NCI-H2196 treated with DMSO at 0.1 percent for 48 hours (cell line): ENCODE measurements around the gene FOXJ2.
"Not testable (repeated sequence)": the region's sequence is repeated elsewhere in the genome, so short reads cannot be mapped to it uniquely, and the experiment has no call there.

ENCODE experiments used
- DNase-seq: peaks from one replicate; lab custom pipeline; 2025; ENCODE audit not compliant: unreplicated experiment; lab: John Stamatoyannopoulos, UW

FOXJ2 gene

DNA sequence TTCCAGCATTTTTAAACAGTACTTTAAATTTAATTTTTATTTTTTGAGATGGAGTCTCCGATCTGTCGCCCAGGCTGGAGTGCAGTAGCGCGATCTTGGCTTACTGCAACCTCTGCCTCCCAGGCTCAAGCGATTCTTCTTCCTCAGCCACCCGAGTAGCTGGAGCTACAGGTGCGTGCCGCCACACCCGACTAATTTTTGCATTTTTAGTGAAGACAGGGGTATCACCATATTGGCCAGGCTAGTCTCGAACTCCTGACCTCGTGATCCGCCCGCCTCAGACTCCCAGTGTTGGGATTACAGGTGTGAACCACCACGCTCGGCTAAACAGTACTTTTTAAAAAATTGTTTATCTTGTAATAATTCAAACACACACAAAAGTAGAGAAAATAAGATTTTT lies 4.2 kb upstream of the FOXJ2 start:
- DNase-seq: no peak

DNA sequence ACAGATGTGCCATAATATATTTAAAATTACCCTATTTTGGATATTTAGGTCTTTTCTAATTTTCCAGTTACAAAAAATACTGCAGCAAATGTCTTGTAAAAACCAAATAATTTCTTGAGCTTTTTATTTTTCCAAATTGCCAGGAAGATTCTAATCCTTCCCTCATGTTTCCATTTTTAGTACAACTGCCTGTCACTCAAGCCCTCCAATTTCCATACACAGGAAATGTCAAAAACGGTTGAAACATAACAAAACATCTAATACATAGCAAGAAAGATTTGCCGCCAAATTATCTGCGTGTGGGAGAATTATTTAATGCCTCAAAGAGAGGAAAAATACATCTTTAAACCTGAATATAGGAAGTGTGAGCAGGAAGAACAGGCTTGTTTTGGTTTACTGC lies 2.3 kb upstream of the FOXJ2 start:
- no peak for DNase-seq

DNA sequence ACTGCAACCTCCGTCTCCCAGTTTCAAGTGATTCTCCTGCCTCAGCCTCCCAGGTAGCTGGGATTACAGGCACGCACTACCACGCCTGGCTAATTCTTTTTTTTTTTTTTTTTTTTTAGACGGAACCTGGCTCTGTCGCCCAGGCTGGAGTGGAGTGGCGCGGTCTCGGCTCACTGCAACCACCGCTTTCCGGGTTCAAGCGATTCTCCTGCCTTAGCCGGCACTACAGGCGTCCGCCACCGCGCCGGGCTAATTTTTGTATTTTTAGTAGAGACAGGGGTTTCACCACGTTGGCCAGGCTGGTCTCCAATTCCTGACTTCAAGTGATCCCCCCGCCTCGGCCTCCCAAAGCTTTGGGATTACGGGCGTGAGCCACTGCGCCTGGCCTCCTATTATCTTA lies 1.5 kb upstream of the FOXJ2 start:
- DNase-seq: not testable (repeated sequence)

- DNase-seq: no peak
Measured at GRCh38 chr12:8031872-8032241, 659 bp upstream of the FOXJ2 start.

DNA sequence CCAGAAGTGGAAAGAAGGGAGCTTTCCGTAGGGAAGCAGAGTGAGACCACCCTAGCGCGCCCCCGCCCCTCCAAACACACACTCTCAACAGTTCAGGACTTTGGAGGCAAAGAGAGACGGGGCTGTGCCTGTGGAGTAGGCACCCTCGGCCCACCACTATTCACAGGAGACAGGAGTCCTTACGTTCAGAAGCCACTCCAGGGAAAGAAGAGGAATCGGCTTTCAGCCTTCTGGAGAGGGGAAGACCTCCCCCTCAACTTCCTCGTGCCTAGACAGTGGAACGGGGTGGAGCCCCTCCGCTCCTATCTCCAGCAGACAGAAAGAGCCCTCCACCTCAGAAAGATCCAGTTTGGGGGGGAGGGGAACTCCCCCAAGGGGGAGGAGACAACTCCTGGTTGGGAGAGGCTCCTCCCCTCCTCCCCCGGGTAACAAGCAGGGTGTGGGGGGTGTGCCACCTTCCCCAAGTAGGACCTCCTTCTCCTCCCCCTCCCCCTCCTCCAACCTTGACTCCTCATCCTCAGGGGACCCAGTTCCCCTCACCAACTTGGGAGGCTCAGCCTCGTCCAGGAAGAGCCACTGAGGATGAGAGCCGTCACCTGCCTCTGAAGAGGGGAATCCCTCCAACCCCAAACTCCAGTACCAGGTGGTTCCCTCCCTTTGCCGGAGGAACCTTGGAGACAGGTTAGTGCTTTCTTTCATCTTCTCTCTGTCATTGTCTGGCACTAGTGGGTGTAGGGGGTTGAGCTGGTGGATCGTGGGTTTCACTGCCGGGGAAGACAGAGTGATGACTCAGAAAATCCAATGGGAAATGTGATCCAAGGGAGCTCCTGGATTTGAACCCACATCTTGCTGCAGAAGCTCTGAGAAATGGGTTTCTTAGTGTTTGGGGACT lies 883 bp downstream of the FOXJ2 start:
- DNase-seq: no peak

DNA sequence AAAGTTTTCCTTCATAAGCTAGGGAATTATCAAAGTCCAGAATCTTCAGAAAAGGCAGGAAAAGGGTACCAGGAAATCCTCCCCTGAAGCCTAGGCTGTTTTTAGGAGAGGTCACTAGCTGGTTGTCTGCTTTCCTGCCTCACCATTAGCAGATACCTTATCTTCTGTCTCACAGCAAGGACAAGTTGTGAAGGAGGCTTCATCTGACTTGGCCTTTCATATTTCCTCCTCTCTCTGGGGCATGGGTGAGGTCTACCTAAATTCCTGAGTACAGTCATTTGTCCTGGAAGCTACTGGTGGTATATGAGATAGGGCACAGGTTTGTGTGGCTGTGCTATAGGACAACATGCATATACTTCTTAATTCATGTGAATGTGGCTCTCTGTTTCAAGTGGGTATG lies 2.3 kb downstream of the FOXJ2 start:
- no peak for DNase-seq

DNA sequence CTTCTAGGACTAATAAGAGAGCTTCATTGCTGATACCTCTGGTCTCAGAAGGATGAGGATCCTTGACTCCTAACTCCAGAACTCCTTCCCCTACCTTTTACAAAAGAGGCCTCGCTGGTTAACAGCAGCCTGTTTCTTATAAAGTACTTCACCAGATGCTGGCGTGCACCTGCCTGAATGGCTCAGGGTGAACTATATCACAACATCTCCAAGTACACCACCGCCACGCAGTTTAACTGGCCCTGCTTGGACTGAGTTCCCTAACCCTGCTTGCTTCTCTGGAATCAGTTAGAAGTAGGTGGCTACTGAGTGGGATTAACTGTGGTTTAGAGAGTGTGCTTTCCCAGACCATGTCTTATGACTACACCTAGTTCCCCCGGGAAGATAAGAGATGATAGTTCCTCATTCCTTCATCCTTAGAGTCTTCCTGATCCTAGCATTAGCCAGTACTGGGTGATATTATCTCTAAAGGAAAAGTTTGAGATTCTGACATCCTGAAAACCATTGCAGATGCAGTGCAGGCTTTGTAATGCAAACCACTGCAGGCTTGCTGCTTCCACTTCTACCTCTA lies 3.0 kb downstream of the FOXJ2 start:
- DNase-seq: no peak

DNA sequence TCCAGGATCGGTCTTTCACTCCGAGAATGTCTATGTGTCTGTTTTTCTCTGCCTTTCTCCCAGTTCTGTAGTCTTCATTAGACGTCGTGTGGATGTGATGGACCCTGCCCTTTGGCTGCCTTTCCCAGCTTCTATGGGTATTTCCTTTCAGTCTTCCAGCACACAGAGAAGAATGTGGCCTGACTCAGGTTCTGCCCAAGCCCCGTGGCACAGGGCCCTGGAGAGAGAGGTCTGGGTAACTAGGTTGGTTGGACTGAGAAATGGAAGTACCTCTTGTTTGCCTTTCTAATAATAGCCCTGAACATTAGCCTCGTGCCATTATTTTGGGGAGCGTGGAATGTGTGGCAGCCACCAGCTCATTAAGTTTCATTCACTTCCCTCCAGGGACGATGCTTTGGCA lies 3.8 kb downstream of the FOXJ2 start:
- no peak for DNase-seq

- DNase-seq: no peak
Measured at GRCh38 chr12:8037046-8037663, 4.6 kb downstream of the FOXJ2 start.

- DNase-seq: no peak
Measured at GRCh38 chr12:8037947-8038346, 5.4 kb downstream of the FOXJ2 start.

DNA sequence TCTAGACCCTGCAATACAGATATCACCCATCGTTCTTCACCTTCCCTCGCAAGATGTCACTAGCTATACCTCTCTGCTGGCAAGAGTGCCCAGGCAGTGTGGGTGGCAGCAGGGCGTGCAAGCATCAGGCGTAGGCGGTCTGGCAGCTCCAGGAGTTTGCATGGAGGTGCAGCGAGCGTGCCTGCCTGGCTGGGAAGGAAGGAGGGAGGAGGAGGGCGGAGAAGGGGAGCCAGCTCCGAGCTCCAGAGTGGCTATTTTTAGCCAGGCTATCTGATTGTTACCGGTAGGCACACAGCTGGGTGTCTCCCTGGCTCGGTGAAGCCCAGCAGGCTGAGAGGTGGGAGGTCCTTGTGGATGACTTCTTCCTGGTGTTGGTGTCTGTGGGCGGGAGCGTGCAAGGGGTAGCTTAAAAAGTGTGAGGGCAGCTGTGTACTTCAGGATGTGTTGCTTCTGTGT lies 6.2 kb downstream of the FOXJ2 start:
- DNase-seq: peak; percentile 61

GRCh38 chr12:8040791-8041190 lies 8.3 kb downstream of the FOXJ2 start:
- no peak for DNase-seq

DNA sequence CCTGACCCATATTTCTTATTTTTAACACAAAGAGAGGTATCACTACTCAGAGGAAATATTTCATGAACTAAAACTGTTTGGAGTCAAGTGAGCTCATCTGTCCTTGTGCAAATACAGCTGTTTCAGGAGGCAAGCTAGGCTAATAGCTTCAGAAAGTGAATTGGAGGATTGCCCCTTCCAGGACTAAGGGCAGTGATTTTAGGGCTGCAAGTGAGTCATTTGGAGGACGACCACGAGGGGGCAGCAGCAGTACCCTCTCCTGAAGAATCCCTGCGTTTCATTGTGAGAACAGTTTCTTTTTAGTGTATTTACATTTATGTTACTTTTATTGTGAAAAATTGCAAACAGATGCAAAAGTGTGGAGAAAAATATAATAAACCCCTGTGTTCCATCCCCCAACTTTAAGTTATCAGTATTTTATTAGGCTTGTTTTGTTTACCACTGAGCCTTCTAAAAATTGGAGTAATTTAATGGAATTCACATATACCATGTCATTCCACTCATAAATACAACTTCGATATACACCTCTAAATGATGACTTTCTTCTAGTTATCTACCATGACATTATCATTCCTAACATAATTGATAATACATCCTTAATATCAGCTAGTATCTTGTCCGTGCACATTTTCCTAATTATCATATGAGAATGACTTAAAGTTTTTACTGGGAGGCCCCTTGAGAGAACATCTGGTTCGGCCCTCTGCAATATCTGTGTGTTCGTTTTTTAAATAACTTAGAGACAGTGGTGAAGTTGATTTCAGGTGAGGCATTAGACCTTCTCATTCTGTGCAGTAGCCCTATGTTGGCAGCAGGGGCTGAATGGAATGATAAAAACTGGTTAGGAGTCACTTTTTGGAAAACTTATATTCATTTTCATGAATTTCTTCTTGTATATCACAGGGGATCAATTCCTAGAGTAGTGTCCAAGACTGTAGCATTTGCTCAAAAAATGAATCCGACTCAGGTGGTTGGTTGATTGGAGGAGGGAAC lies 13.7 kb downstream of the FOXJ2 start:
- DNase-seq: peak; percentile 55

DNA sequence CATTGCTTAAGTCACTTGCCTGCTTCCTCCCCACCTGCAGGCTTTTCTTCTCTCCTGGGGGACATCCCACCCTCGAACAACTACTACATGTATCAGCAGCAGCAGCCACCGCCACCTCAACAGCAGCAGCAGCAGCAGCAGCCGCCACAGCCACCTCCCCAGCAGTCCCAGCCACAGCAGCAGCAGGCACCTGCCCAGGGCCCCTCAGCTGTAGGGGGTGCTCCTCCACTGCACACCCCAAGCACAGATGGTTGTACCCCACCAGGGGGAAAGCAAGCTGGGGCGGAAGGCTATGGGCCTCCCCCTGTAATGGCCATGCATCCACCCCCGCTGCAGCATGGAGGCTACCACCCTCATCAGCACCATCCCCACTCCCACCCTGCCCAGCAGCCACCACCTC lies 15.3 kb downstream of the FOXJ2 start:
- no peak for DNase-seq

DNA sequence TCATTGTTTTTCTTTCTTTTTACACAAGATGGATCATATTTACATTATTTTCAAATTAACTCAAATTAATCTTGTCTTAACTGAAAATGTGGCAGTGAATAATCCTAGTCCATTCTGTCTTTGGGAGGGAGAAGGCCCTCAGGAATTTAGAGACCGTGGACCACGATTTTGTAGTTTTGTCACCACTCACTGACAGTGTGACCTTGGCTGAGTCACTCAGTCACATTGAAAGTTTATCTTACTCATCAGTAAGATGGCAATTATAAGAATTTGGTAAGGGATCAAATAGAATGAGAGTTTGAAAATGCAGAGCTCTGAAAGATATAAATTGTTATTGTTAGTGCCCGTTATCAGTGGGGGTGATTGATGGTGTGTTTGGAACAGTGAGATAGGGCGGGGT lies 16.4 kb downstream of the FOXJ2 start:
- DNase-seq: no peak

DNA sequence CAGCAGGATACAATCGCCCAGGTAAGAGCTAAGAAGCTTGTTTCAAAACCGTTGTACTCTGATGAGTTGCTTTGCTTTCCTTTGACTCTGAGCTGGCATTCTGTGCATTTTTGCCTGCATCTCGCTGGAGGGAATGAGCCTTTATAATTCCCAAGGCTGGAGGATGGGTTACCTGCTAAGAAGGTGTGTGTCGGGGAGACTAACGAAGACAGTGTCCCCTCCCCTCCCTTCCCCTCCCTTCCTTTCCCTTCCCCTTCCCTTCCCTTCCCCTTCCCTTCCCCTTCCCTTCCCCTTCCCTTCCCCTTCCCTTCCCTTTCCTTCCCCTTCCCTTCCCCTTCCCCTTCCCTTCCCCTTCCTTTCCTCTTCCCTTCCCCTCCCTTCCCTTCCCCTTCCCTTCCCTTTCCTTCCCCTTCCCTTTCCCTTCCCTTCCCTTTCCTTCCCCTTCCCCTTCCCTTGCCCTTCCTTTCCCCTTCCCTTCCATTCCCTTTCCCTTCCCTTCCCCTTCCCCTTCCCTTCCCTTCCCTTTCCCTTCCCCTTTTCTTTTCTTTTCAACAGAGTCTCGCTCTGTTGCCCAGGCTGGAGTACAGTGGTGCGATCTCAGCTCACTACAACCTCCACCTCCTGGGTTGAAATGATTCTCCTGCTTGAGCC lies 18.2 kb downstream of the FOXJ2 start:
- DNase-seq: no peak

- no peak for DNase-seq
Measured at GRCh38 chr12:8052679-8053078, 20.2 kb downstream of the FOXJ2 start.

- no peak for DNase-seq
Measured at GRCh38 chr12:8054816-8055215, 22.3 kb downstream of the FOXJ2 start.

DNA sequence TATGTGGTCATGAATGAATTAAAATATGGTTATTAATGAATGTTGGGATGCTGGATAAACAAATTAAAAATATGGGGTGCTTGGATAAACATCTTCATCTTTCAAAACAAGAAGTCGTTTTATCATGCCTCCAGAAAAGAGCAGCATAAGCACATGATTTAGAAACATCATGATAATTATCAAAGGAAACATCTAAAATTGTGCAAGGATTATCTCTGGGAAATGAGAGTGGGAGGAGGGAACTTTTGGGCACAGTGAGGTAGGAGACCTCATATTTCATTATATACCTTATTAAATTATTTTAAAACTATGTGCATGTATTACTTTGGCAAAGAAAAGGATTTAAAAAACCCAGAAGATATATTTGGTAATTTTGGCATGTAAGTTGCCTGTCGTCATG lies 24.8 kb downstream of the FOXJ2 start:
- DNase-seq: no peak

GRCh38 chr12:8057839-8058238 lies 25.3 kb downstream of the FOXJ2 start:
- DNase-seq: no peak

DNA sequence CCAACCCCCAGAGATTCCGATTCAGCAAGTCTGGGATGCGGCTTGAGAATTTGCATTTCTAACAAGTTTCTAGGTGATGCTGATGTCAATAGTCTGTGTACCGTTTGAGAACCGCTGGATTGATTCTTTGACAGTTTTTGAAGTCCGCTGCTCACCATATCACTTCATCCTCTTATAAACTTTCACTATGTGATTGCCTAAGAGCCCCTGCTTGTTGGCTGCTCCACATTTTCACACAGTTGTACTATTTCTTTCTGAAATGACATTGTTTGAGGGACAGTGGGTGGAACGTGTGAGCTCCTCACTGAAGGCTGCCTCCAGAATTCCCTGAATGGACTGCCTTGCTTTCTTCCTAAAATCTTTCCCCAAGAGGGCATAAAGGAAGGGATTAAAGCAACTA lies 26.0 kb downstream of the FOXJ2 start:
- DNase-seq: no peak
